ENCODE data around the gene C9.

GRCh38 chr5:39399135-39400036 lies 35.1 kb upstream of the C9 start:
- no peak for TF ChIP-seq CTCF (IDR thresholded peaks at IDR 0.05)
- TF ChIP-seq POLR2A (IDR thresholded peaks at IDR 0.05): no peak

All from heart left ventricle (tissue), 13 donors.